AG04449 (cell line): ENCODE measurements around the gene NTF3.
A peak's percentile ranks its signal among the peaks of the same experiment; 100 is the strongest.

Source experiments
- CTCF ChIA-PET: fragments of 350-600 bp; formaldehyde crosslinking; extraction: SDS; loops from one replicate; lab custom pipeline; 2021; ENCODE audit warnings: antibody characterized with exemption; lab: Yijun Ruan, JAX
- POLR2A ChIA-PET: fragments of 400-600, 350-600 bp; formaldehyde crosslinking; extraction: SDS; loops from one replicate; lab custom pipeline; 2020; ENCODE audit warnings: antibody characterized with exemption, inconsistent platforms; lab: Yijun Ruan, JAX
- DNase-seq: peaks from one replicate; pipeline ENCODE4 v3.0.0-alpha.2; 2010; ENCODE audit warnings: low read depth, low spot score
- H3K4me3 ChIP-seq: 2 replicates; pipeline ENCODE4 v1.5.1; 2011; ENCODE audit warnings: low read depth, mild to moderate bottlenecking, control low read depth, low read length
- CTCF ChIP-seq: IDR thresholded peaks from one replicate; pipeline ENCODE4 v1.5.1; 2011; ENCODE audit warnings: mild to moderate bottlenecking, moderate library complexity, low read length, control low read depth, inconsistent platforms; ENCODE audit not compliant: insufficient read depth; ENCODE audit errors: missing control alignments

NTF3 gene

DNA sequence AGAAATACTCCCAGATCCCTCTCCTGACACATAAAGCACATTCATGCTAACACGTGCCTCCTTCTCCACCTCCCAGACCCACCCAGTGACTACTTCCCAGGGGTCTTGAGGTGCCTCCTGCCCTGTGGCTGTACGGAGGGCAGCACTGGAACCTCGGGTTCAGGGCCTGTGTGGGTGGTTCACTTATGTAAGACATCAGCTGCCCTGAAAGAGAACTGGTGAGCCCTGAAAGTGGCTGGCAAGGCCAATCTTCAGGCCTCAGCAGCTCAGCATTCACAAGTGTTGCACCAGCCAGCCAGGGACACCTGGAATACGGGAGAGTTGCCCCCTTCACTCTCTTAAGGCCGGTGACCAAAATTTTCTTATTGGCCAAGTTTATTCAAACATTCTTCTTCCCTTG, 38.9 kb upstream of the NTF3 start:
- TF ChIP-seq CTCF: no peak
- ChIA-PET CTCF (no interaction called here), POLR2A (no interaction called here)
- no peak for DNase-seq
- H3K4me3 ChIP-seq: no peak overlapping the region

GRCh38 chr12:5395443-5396271, 36.3 kb upstream of the NTF3 start:
- TF ChIP-seq CTCF: no peak
- ChIA-PET CTCF (interaction anchor here (1.7 kb wide), 1 partner anchor 10 kb away, joined by 6 read pairs; no protein-coding TSS in a partner anchor), POLR2A (no interaction called here)
- DNase-seq: no peak
- no peak overlapping the region for H3K4me3 ChIP-seq

- H3K4me3 ChIP-seq: no peak overlapping the region
- ChIA-PET POLR2A (no interaction called here), CTCF (interaction anchor here (1.7 kb wide), 1 partner anchor 10 kb away, joined by 6 read pairs; no protein-coding TSS in a partner anchor)
- DNase-seq: no peak
- TF ChIP-seq CTCF: no peak
These were observed 35.4 kb upstream of the NTF3 start for GRCh38 chr12:5396541-5396940.

- no peak overlapping the region for H3K4me3 ChIP-seq
- ChIA-PET CTCF (no interaction called here), POLR2A (no interaction called here)
- TF ChIP-seq CTCF: no peak
- DNase-seq: peak; percentile 21
These were observed 32.6 kb upstream of the NTF3 start for GRCh38 chr12:5399266-5399665.

GRCh38 chr12:5402009-5402935, 29.6 kb upstream of the NTF3 start:
- ChIA-PET CTCF (interaction anchor here (1.6 kb wide), 1 partner anchor 26 kb away, joined by 7 read pairs; no protein-coding TSS in a partner anchor), POLR2A (no interaction called here)
- TF ChIP-seq CTCF: no peak
- no peak for DNase-seq
- H3K4me3 ChIP-seq: no peak overlapping the region
